ENCODE results near the gene EXTL1.

The EXTL1 gene

GRCh38 chr1:26037904-26038303 lies 16.3 kb downstream of the EXTL1 start:
- H3K9ac ChIP-seq (ENCODE audit: low read length), result no peak overlapping the region
- H3F3A ChIP-seq (ENCODE audit: insufficient read depth), result no peaks in the 10 kb centered on the region
- no peaks in the 10 kb centered on the region for H3K36me3 ChIP-seq (ENCODE audit: low read length)
- no peaks in the 10 kb centered on the region for H3K27me3 ChIP-seq (ENCODE audit: low read length)
- no peak overlapping the region for H2AFZ ChIP-seq (ENCODE audit: low read depth, low read length, severe bottlenecking)
- TF ChIP-seq EZH2phosphoT487 (conservative IDR thresholded peaks at IDR 0.05; ENCODE audit: low read length), result no peak
- no peak for TF ChIP-seq CTCF (IDR thresholded peaks at IDR 0.05; ENCODE audit: insufficient read depth, low read length, poor library complexity, severe bottlenecking)
- no peaks in the 10 kb centered on the region for H4K20me1 ChIP-seq (ENCODE audit: low read depth, low read length)
- H3K4me2 ChIP-seq (ENCODE audit: low read depth, low read length, poor library complexity, severe bottlenecking), result no peak overlapping the region
- H3K4me3 ChIP-seq (ENCODE audit: insufficient read depth, low read length, poor library complexity, severe bottlenecking), result no peak overlapping the region
- H3K27ac ChIP-seq (ENCODE audit: low read depth, low read length), result no peak overlapping the region
- H3K9me3 ChIP-seq (ENCODE audit: insufficient read depth, low read length), result no peaks in the 10 kb centered on the region
- no peaks in the 10 kb centered on the region for H3K9me2 ChIP-seq (replicated peaks; ENCODE audit: insufficient read depth, low read length)
- no peaks in the 10 kb centered on the region for H3K79me2 ChIP-seq (ENCODE audit: insufficient read depth, low read length)

- no peak overlapping the region for H3K4me2 ChIP-seq (ENCODE audit: low read depth, low read length, poor library complexity, severe bottlenecking)
- no peaks in the 10 kb centered on the region for H3K27me3 ChIP-seq (ENCODE audit: low read length)
- no peak overlapping the region for H3K27ac ChIP-seq (ENCODE audit: low read depth, low read length)
- no peaks in the 10 kb centered on the region for H3K9me3 ChIP-seq (ENCODE audit: insufficient read depth, low read length)
- H3K36me3 ChIP-seq (ENCODE audit: low read length), result no peaks in the 10 kb centered on the region
- TF ChIP-seq CTCF (IDR thresholded peaks at IDR 0.05; ENCODE audit: insufficient read depth, low read length, poor library complexity, severe bottlenecking) (no peak), EZH2phosphoT487 (conservative IDR thresholded peaks at IDR 0.05; ENCODE audit: low read length) (no peak)
- no peak overlapping the region for H2AFZ ChIP-seq (ENCODE audit: low read depth, low read length, severe bottlenecking)
- H3K4me3 ChIP-seq (ENCODE audit: insufficient read depth, low read length, poor library complexity, severe bottlenecking), result no peak overlapping the region
- no peak overlapping the region for H3K9ac ChIP-seq (ENCODE audit: low read length)
- no peaks in the 10 kb centered on the region for H3F3A ChIP-seq (ENCODE audit: insufficient read depth)
- no peaks in the 10 kb centered on the region for H4K20me1 ChIP-seq (ENCODE audit: low read depth, low read length)
- H3K9me2 ChIP-seq (replicated peaks; ENCODE audit: insufficient read depth, low read length), result no peaks in the 10 kb centered on the region
- H3K79me2 ChIP-seq (ENCODE audit: insufficient read depth, low read length), result no peaks in the 10 kb centered on the region
Observed at GRCh38 chr1:26038477-26038876, 16.9 kb downstream of the EXTL1 start.

- H3K9me3 ChIP-seq (ENCODE audit: insufficient read depth, low read length), result no peaks in the 10 kb centered on the region
- no peak overlapping the region for H2AFZ ChIP-seq (ENCODE audit: low read depth, low read length, severe bottlenecking)
- no peak overlapping the region for H3K27ac ChIP-seq (ENCODE audit: low read depth, low read length)
- H3K4me2 ChIP-seq (ENCODE audit: low read depth, low read length, poor library complexity, severe bottlenecking), result no peak overlapping the region
- H3K36me3 ChIP-seq (ENCODE audit: low read length), result no peaks in the 10 kb centered on the region
- no peak for TF ChIP-seq CTCF (IDR thresholded peaks at IDR 0.05; ENCODE audit: insufficient read depth, low read length, poor library complexity, severe bottlenecking)
- TF ChIP-seq EZH2phosphoT487 (conservative IDR thresholded peaks at IDR 0.05; ENCODE audit: low read length), result no peak
- no peaks in the 10 kb centered on the region for H3F3A ChIP-seq (ENCODE audit: insufficient read depth)
- no peaks in the 10 kb centered on the region for H3K79me2 ChIP-seq (ENCODE audit: insufficient read depth, low read length)
- no peaks in the 10 kb centered on the region for H3K27me3 ChIP-seq (ENCODE audit: low read length)
- H3K9me2 ChIP-seq (replicated peaks; ENCODE audit: insufficient read depth, low read length), result no peaks in the 10 kb centered on the region
- no peaks in the 10 kb centered on the region for H4K20me1 ChIP-seq (ENCODE audit: low read depth, low read length)
- no peak overlapping the region for H3K9ac ChIP-seq (ENCODE audit: low read length)
- no peak overlapping the region for H3K4me3 ChIP-seq (ENCODE audit: insufficient read depth, low read length, poor library complexity, severe bottlenecking)
Observed at GRCh38 chr1:26038904-26039303, 17.3 kb downstream of the EXTL1 start.

All from SU-DHL-6 (cell line).